Measurements from ENCODE around the gene ST3GAL4.

Gene ST3GAL4

DNA sequence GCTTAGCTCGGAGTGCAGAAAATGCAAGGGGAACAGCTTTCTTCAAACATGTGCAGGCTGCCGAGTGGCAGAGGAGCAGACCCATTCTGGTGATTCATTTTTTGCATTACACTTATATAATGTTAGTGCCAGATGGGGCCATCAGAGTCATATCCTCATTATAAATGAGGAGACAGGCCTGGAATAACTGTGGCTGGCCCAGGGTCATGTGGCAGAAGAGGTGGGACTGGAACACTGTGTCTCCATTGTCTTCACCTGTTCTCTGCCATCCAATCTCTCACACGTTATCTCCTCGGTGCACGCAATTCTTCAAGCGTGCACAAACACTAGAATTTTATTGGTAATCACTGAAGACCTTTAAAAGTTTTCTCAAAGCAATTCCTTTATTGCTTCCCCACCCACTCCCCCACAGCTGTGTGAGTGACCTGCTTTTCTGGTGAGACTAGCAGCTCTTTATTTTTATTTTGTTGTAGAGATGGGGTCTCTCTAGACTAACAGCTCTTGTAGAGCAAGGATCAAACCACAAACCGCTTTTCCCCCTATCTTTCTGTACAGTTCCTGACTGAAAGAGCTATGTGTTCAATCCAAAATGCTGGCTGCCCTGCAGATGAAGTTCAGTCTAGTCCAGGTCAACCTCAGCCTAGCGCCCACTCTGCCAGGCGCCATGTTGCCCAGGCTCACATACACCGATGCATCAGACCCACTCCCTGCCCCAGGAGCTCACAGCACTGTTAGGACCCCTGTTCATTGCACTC, 75.3 kb downstream of the ST3GAL4 start:
- no peak for DNase-seq

DNA sequence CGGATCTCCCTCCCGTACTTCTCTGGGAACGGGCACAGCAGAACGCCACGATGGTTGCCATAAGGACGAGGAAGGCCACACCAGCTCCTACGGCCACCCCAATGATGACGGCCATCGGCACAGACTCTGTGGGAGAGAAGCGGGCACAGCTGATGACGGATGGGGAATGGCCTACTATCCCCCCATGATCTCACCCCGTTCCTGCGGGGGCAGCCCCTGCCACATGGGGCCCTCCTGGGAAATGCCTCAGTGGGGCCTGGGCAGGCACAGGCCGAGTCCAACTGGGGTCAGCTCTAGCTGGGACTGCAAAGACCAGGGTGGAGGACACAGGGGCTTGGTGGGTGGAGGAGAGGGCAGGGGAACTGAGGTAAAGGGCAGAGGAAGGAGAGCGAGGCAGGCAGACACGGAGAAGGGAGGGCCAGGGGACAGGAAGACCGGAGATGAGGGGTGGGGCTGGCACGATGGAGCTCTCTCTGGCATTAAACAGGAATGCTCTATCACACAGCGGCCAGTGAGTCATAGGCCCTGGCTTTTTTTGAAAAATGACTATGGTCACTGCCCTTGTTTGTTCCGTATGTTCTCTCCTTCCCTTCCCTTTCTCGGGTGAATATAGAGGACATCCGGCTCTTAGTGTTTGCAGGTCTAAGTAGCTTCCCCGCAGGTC, 76.0 kb downstream of the ST3GAL4 start:
- DNase-seq: no peak

DNA sequence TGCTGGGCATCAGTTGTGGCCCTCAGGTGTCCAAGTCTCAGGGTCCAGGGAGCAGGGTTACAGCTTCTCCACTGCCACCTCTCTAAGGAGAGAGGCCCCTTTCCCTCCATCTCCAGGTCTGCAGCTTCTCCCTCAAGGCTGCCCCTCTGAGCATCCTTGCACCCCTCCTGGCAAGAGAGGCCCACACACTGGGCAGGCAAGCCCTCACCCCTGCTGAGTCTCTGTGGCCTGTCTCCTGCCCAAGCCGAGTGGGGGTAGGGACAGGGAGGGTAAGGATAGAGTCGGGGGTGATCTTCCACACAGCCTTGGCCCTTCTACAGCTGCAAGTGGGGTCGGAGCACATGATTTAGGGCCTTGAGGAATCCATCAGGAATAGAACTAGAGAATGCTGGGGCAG, 76.6 kb downstream of the ST3GAL4 start:
- no peak for DNase-seq

DNA sequence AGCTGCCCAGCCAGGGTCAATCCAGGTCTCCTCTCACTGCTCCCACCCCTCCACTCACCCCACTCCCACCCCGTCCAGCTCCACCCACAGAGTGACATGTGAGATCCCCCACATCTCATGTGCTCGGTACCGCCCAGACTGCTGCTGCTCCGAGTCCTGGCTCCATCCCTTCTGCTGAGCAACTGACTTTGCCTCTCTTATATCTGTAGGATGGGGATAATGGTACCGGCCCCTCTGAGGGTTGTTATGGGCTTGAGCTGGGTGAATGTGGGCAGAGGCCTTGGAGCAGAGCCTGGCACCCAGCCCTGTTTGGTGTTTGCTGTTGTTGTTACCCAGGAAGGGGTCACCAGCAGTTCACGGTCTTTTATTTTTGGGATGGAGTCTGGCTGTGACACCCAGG, 77.0 kb downstream of the ST3GAL4 start:
- no peak for DNase-seq

DNA sequence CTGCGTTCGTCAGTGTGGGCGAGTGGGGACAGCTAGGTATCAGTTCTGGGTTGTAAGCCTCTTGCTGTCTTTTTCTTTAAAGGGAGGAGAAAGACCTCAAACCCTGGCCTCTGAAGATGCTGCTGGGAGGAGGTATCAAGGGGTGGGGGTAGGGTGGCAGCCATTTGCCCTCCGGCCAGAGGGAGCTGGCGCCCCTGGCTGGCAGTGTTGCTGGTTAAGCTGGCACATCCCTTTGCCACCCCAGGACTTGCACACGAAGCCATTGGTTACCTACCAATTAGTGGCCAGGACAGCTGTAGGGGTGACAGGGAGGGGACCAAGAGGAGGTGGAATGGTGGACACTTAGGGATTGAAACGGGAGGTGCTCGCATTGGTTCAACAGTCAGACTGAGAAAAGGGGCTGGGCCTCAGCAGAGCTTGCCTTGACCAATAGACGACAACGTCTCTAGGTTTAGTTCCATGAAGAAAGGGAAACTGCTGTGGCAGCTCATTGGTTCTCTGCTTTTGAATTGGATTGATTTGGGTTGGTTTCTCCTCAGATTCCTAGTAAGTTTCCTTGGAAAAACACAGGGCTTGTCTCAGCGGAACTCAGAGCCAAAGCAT, 77.9 kb downstream of the ST3GAL4 start:
- DNase-seq: no peak

DNA sequence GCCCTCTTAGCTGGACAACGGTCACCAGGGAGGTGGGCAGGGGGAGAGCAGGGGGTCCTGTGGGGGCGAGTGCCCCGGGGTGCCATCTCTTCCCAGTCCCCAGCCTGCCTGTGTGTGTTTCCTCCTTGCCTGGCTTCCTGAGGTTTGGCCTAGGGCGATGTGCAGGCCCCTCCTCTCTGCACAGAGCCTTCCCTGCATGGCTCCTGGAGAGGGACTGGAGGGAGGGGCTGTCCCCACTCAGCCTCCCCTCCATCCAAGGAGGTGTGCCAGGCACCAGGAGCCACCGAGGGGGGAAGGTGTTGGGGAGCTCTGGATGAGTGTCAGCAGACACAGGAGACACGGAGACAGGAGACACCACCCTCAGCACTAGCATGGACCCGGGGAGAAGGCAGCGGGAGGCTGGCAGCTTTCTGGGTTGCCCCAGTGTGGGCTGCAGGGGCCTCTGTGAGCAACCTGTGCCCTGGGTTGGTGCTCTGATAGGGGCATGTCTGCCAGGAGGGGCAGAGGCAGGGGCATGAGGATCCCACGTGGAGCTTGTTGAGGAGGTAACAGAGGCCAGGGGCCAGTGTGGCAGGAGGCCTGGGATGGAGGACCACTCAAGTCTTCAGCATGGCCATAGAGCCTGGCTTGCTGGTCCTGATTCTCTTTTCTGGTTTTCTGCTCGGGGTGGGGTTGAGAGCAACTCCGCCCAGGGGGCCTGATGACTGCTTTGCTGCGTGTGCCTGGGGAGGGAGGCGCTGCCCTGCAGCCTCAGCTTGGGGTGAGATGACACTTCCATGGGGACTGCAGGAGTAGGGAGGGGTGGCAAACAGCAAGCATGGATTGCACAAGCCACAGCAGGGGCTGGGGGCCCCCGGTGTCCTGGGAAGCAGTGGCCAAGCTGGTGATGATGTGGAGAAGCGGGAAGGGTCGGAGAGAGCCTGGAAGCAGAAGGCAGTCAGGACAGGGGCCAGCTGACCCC, 78.8 kb downstream of the ST3GAL4 start:
- no peak for DNase-seq

DNA sequence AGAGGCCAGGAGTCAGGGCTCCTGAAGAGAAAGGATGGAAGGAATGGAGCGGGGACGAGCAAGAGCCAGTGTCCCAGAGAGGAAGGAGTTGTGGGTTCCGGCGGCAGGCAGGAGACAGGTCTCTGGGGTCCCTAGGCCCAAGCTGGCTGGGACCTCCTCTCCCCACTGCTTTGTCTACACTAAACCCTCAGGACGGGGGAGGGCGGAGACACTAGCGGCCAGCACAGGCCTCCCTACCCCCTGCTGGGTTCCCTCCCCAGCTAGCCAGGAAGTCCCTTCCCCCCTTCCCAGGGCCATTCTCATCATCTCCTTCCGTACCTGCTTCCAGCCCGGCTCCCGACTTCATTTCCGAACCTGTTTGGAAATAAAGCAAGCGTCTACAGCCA, 79.5 kb downstream of the ST3GAL4 start:
- no peak for DNase-seq

DNA sequence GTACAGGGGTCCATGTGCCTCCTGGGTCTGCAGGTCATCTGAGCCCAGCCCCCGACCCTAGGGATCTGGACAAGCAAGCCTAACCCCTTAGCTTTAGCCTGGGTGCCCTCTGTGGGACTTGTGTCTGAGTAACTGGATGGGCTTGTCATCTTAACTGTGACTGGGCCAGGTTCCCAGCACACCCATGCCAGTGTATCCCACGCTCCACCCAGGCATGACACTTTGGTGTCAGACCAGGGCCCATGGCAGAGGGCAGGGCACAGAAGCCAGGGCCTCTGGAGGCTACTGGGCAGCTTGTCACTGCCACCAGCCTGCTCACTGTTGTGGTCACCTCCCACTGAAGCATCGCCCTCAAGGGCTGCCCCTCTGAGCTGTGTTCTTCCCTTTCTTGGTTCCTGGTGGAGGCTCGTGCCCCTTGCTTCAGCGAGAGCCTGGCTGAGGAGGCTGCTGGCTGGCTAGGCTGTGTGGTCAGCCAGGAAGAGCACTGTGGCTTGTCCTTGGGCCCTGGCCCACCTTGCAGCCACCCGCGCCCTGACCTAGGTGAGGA, 80.8 kb downstream of the ST3GAL4 start:
- DNase-seq: no peak

DNA sequence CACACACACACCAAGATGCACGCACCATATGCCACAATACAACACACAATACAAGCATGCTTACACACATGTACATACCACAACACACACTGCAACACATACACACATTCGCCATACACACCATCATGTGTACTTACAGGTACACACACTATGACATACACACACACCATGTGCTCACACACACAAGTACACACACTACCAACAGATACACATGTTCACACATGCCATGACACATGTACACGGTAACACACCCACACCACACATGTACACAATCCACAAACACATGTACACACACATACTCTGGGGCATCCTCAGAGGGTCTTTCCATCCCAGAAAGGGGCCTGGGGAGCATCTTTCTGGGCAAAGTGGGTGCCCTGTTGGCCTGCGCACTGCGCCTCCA, 82.2 kb downstream of the ST3GAL4 start:
- DNase-seq: no peak

DNA sequence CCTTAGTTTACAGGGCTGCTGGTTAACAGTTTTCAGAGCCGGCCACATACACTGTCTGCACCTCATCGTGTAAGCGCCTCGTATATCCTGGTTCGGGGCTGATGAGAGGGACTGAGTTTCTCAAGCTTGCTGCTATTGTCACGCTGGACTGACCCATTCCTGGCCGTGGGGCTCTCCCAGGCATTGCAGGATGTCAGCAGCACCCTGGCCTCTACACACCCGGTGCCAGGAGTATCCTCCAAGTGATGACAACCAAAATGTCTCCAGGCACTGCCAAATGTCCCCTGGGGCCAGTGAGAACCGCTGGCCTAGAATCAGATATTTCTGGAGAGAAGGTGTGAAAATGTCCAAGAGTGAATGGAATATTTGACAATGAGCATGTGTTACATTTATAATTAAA, 82.8 kb downstream of the ST3GAL4 start:
- no peak for DNase-seq

DNA sequence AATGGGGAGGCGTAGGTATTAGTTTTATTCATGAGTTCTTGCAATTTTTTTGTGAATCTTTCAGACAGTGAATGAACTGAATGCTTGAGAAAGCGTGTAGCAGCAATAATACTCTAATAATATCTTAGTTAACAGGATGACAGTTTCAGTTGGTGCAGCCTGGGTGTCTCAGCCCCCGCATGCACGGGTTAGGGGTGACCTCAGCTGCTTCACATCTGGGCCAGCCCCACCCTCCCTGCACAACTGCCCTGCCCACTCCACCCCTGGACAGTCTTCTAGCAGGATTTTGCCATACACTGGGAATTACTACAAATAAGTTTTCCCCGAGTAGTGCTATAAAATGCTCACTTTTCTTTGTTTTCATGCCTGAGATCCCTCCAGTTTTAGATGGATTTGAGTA, 83.2 kb downstream of the ST3GAL4 start:
- DNase-seq: no peak

DNA sequence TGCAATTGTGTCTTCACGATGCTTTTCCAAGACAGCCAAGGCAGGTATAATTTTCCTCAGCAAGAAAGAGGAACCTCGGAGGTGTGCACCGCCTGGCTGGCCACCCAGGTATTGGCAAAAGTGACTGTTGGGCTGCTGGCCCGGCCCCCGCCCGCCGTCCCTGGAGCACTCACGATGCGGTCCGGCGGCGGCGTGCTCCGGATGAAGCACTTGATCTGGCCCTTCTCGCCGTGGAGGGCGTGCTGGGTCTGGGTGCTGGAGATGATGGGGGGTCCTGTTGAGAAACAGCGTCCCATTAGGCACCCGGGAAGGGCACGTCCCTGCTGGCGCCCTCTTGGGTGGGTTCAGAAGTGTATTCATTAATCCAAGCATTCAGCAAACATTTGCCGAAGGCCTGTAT, 84.8 kb downstream of the ST3GAL4 start:
- DNase-seq: no peak

DNA sequence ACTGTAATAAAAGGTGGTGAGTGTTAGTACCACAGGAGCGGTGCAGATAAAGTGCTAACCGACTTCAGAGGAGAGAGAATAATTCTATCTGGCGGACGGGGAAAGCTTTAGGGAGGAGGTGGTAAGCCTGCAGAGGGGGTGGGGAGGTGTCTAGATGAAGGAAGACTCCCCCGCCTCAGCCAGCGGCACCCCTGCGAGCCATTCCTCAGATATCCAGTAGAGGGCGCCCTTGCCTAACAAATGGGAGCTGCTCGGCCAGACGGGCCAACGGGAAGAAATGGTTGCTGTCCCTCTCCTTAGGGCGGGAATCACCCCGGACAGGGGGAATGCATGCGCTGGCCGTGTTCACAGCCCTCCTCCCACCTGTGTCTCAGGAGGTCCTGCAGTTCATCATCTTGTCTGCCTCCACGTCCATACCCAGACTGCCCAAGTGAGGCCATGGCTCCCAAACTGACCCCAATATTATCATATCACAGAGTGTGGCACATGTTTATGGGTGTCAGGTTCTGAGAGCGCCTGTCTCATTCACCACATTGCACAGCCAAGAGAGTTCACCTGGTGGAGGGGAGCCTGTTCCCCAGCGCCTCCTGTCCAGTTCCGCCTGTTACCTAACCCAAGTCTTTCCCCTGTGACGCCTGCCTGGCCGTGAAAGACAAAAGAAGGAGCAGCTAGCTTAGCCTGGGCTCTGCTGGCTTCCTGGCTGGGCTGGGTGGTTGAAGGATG, 85.5 kb downstream of the ST3GAL4 start:
- DNase-seq: peak; percentile 91

DNA sequence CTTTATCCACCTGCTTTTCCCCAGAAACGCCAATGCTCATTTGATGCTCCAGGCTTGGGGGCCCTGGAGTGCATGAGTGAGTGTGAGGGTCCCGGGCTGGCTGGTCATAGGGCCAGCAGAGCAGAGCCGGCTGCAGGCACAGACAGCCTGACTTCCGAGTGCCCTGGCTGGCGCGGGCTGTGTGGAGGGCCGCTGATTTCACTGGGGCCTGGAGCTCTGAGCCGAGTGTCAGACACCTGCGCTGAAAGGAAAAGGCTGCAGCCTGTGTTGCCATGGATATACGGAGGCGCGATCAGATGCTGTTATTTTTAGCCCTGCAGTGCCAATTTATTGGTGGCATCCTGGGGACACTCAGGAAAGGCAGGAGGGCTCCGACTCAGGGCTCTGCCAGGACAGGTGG, 87.6 kb downstream of the ST3GAL4 start:
- no peak for DNase-seq

DNA sequence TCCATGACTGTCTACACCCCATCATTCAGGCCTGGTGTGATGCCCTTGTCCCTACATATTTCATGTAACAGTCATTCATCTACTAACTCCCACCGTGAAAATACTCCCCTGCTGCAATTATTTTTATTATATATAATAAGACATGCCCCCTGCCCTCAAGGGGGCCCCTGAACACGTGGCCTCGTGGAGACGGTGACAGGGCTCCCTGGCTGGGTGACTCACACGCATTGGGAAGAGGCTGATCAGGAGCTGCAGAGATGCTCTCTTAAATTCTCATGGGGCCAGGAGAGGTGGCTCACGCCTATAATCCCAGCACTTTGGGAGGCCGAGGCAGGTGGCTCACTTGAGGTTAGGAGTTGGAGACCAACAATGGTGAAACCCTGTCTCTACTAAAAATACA, 88.6 kb downstream of the ST3GAL4 start:
- DNase-seq: no peak

DNA sequence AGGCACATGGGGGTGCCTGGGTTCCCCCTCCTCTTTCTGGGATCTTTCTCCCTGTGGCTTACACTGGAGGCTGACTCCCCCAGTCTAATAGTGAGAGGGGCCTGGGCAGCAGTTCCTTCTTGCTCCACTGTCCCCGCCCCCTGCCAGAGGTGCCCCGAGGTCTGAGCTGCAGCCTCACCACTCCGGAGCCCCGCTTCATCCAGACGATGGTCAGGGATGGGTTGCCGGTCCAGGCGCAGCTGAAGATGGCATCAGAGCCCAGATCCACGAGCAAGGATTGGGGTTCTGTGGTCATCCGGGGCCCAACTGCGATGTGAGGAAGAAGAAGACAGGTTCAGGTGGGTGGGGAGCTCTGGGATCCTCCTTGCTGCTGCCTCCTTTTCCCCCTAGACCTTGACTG, 91.1 kb downstream of the ST3GAL4 start:
- no peak for DNase-seq

DNA sequence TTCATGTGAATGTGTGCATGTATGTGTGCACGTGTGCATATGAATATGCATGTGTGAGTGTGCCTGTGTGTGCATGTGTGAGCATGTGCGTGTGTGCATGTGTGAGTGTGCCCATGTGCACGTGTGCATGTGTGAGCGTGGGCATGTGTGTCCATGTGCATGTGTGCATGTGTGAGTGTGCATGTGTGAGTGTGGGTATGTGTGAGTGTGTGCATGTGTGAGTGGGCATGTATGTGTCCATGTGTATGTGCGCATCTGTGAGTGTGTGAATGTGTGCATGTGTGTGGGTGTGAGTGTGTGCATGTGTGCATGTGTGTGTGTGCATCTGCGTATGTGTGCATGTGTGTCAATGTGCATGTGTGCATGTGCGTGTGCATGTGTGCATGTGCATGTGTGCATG, 94.7 kb downstream of the ST3GAL4 start:
- DNase-seq: no peak

DNA sequence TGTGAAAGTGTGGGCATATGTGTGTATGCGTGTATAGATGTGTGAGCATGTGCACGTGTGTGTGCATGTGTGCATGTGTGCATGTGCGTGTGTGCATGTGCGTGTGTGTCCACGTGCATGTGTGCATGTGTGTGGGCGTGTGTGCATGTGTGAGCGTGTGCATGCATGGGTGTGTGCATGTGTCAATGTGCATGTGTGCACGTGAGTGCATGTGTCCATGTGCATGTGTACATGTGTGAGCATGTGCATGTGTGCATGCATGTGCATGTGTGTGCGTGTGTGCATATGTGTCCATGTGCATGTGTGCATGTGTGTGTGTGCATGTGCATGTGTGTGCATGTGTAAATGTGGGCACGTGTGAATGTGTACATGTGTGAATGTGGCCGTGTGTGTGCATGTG, 95.3 kb downstream of the ST3GAL4 start:
- DNase-seq: no peak

DNA sequence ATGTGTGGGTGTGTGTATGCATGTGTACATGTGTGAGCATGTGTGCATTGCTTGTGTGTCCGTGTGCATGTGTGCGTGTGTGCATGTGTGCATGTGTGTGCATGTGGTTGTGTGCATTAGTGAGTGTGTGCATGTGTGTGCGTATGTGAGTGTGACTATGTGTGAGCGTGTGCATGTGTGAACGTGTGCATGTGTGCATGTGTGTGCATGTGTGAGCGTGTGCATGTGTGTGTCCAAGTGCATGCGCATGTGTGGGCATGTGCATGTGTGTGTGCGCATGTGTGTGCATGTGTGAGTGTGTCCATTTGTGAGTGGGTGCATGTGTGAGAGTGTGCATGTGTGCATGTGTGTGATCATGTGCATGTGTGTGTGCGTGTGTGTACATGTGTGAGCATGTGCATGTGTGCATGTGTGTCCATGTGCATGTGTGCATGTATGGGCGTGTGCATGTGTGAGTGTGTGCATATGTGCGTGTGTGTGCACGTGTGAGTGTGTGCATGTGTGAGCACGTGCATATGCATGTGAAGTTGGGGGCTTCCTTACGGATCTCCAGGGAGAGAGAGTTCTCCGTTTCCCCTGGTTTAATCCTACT, 95.8 kb downstream of the ST3GAL4 start:
- DNase-seq: no peak

DNA sequence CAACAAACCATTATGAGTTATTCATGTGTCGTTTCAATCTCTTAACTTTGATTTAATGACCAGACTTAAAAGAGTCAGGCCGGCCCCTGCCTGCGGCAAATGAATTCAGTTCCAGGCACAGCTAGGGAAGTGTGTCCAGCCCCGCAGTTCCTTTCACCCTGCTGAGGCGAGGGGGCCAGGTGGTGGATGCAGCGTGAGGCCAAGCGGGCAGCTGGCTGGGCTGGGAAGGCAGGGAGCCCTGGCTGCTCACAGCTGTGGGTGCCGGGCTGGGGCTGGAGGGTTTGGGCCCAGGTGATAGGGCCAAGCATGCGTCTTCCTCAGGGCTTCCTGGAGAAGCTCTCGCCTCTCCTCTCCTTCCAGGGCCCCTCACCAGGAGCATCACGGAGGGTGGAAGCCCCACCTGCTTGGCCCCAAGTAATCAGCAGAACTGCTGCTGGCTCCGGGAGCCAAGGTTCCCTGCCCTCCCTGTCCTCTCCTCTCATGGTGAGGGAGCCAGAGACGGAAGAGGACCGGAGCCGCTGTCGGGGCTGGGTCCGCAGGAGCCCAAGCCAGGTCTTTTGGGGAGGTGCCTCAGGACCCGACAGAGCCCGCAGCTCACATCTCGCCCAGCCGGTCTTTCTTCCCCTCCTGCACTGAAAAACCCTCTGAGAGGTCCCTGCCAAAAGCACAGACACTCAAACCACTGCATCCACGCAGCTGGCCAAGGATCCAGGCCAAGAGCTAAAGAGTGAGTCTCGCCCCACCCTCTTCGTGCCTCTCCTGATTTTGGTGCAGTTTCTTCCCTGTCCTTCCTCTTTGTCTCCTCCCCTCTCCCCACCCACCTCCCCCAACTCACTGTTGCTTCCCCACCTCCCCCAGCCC, 97.0 kb downstream of the ST3GAL4 start:
- peak; percentile 73 for DNase-seq

DNA sequence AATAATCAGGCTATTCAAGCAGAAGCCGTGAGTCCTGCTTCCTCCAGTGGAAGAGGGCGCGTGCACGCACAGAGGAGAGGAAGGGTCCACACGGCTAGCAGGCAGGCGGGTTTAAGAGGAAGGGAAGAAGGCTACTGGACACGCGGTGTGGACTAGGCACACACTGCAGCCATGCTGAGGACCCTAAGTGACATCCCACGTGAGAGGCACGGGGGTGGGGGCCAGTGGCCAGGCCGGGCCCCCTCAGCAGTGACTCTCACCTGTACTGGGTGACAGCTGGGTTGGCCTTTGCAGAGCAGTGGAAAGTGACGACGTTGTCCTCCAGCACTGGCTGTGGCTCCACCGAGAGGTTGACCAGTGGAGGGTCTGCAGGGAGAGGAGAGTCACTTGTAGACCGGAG, 100.6 kb downstream of the ST3GAL4 start:
- DNase-seq: no peak

All from right forelimb (tissue), 1 donor.